Heart left ventricle (tissue), 13 donors: ENCODE data around the gene SRCIN1.

ENCODE experiments used
- CTCF ChIP-seq, 12 donors: fragments of 200-600 bp; sonication (generic) in 4 of 12; IDR thresholded peaks; one replicate each; pipeline versions ENCODE4 v1.5.0 to v1.8.0; 2018 to 2022; ENCODE audit warnings: antibody characterized with exemption in 12 of 12, mild to moderate bottlenecking in 5 of 12
- POLR2A ChIP-seq, 2 donors: fragments of 450-650 bp; IDR thresholded peaks; one replicate each; pipeline ENCODE4 v1.6.1; 2017; ENCODE audit warnings: antibody characterized with exemption in 2 of 2, mild to moderate bottlenecking in 2 of 2, moderate library complexity in 2 of 2
- donor health status: ischemic (EF 13 %, LVEDD 7.1; RV severe dilation, severe dysfunction).
- donor health status: DM: no; HTN: yes; CAD: no.
- donor health status: DM: no; HTN: no; CAD: no.
- donor health status: ischemic (EF 25% LVEDD 6.9; RV normal size, moderate dysfunction).
- donor health status: ischemic (EF 25% LVEDD 5.7; RV mildly dilated, moderate dysfunction).
- donor health status: ischemic (EF 35%, LVEDD 5.7; RV mildly dilated, moderate dysfunction).
- donor health status: nonischemic (EF 11% LVEDD 7.7; RV severe dilation, severe dysfunction).
- donor health status: DM: yes; HTN: yes; CAD: no.
- donor health status: PGD.
- donor health status: ischemic (EF 29% LVEDD 5.4; RV normal size, mild dysfunction).
- donor health status: nonischemic (EF 23%, LVEDD 6.1; RV moderate dilation, normal function).

- TF ChIP-seq CTCF (IDR thresholded peaks at IDR 0.05) (no peak), POLR2A (IDR thresholded peaks at IDR 0.05) (no peak)
Observed at GRCh38 chr17:38586788-38587187, 19.0 kb downstream of the SRCIN1 start.
